EL (cell line): ENCODE measurements around the gene UROC1.

Source experiments
- DNase-seq: peaks from one replicate; pipeline ENCODE4 v3.0.0-alpha.2; 2016

UROC1 gene

DNA sequence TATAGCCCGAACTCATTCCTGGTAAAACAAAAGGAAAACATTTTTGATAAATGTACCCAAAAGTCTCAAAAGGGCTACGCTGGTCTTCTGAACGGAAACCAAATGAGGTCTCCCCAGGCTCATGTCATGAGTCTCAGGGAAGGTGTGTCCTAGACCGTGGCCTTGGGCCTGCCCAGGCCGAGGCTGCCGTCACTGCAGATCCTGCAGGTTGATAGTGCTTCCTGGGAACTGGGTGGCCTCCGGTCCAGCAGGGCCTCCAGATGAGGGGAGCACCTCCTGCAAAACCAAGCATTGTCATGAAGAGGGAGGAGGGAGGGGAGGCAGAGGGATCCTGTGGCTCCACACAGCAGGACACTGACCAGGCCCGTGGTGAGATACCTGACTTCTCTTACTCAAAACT is 79.4 kb downstream of the UROC1 start:
- DNase-seq = no peak

- no peak for DNase-seq
Observed at GRCh38 chr3:126436826-126437717, 80.5 kb downstream of the UROC1 start.

DNA sequence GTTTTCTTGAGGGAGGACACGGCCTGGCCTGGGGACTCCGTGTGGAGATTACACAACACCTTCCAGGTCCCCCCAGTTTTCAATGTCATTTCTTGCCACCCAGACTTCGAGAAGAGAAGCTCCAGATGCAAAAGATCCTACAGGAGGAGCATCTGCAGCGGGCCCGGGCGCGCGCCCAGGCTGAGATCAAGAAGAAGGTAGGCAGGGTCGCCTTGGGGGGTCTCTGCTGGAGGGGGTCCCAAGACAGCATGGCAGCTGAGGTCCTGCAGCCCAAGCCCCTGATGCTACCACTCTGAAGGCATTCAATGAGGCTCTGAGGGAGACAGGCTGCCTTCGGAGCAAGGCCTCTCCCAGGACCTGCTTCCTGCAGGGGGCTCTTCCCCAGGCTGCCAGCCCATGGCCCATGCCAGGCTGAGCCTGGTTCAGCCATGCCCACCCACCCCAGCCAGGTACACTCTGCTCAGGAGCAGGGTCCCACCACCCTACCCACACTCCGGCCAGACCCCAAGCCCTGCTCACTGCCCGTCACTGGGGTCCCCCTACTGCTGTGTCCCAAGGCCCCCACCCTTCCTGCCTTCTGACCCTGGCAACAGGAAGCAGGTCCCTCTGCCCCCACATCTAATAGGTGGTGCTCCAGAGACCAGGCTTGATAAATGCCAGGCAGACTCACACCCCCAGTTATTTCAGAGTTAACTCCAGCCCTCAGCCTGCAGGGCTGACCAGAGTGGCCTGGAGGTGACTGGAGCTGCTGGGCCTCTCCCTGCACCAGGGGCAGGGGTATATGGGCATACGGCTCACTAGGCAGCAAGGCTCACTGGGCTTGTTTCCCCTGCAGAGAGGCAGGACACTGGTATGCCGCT is 81.9 kb downstream of the UROC1 start:
- DNase-seq = no peak

- DNase-seq = no peak
Observed at GRCh38 chr3:126434931-126435411, 82.6 kb downstream of the UROC1 start.

- DNase-seq = no peak
Observed at GRCh38 chr3:126434264-126434590, 83.3 kb downstream of the UROC1 start.

- no peak for DNase-seq
Observed at GRCh38 chr3:126433496-126434263, 83.9 kb downstream of the UROC1 start.

GRCh38 chr3:126433105-126433430 is 84.5 kb downstream of the UROC1 start:
- DNase-seq = no peak

DNA sequence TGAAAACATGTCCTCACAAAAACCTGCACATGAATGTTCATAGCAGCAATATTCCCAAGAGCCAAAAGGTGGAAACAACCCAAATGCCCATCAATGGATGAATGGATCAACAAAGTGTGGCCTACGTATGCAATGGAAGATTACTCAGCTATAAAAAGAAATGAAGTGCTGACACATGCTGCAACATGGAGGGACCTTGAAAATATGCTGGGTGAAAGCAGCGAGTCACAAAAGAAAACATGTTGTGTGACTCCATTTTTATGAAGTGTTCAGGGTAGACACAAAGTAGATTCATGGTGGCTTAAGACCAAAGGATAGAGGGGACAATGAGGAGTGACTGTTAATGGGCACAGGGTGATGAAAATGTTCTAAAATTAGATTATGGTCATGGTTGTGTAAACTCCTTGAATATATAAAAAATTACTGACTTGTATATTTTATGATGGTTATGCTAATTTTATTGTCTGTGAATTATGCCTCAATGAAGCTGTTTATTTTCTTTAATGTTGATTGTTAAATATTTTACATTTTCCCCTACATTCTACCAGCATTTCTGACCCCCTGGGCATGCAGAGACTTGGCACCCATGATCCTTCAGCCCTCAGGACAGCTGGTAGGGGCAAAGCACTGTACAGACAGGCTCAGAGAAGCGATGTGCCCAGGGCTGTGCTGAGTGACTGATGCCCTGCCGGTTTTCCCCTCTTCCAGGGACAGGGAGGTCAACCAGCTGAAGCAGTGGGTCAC is 85.0 kb downstream of the UROC1 start:
- peak; percentile 31 for DNase-seq
